Progenitor cell of endocrine pancreas (in vitro differentiated cells): ENCODE results near the gene SLC2A2. TPM values are rescaled to one million over a fixed set of nuclear protein-coding genes. Genes with fewer than 3 reads are reported as not detected.

ENCODE experiments used
- DNase-seq: peaks from one replicate; pipeline ENCODE4 v3.0.0; 2021; ENCODE audit warnings: low spot score; ENCODE audit not compliant: unreplicated experiment
- H3K27ac Mint-ChIP-seq: 2 replicates; pipeline ENCODE4 v1.8.0; 2021; ENCODE audit warnings: mild to moderate bottlenecking, moderate library complexity, mixed read lengths
- H3K27me3 Mint-ChIP-seq: 2 replicates; pipeline ENCODE4 v1.8.0; 2021; ENCODE audit warnings: mixed read lengths
- H3K36me3 Mint-ChIP-seq: 2 replicates; pipeline ENCODE4 v1.8.0; 2022; ENCODE audit warnings: mixed read lengths; ENCODE audit not compliant: insufficient read depth
- H3K4me1 Mint-ChIP-seq: 2 replicates; pipeline ENCODE4 v1.8.0; 2021; ENCODE audit warnings: low read depth, mixed read lengths
- H3K4me3 Mint-ChIP-seq: 2 replicates; pipeline ENCODE4 v1.8.0; 2021; ENCODE audit warnings: low read depth, mild to moderate bottlenecking, moderate library complexity, mixed read lengths
- H3K9me3 Mint-ChIP-seq: 2 replicates; pipeline ENCODE4 v1.8.0; 2021; ENCODE audit warnings: low read depth, mixed read lengths
- total RNA-seq: library from RNA; stranded (reverse); gene quantifications from 2 replicates; pipeline ENCODE4 v1.2.1, GENCODE V29; 2021
- TF ChIP-seq, protein P1 (sequence below): fragments of 200-600 bp; sonication (generic); IDR thresholded peaks from one replicate; pipeline ENCODE4 v1.5.0; 2021; ENCODE audit warnings: antibody characterized with exemption, mild to moderate bottlenecking; ENCODE audit not compliant: unreplicated experiment

The SLC2A2 gene
- total RNA-seq, 1 donor from 2014 or later, result 1.5 TPM

DNA sequence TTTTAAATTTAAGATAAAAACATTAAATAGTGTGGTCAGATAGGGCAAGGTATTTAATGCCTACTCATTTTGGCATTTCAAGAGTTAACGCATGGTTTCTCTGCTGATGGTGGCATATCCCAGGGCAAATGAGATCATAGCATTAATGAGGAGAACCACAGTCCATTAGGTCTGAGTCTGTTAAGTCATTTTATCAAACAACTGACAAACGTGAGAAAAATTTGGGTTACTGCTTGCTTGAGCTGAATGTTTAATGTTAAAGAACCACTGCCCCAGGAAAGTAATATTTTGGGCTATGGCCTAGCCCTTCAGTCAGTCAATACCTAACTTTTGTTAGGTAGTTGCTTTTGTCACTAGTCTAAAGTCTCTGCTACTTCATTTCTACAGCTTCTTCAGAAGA lies 37.9 kb upstream of the SLC2A2 start:
- no peak overlapping the region for H3K4me3 Mint-ChIP-seq
- no peaks in the 10 kb centered on the region for H3K9me3 Mint-ChIP-seq
- TF ChIP-seq, protein P1, sequence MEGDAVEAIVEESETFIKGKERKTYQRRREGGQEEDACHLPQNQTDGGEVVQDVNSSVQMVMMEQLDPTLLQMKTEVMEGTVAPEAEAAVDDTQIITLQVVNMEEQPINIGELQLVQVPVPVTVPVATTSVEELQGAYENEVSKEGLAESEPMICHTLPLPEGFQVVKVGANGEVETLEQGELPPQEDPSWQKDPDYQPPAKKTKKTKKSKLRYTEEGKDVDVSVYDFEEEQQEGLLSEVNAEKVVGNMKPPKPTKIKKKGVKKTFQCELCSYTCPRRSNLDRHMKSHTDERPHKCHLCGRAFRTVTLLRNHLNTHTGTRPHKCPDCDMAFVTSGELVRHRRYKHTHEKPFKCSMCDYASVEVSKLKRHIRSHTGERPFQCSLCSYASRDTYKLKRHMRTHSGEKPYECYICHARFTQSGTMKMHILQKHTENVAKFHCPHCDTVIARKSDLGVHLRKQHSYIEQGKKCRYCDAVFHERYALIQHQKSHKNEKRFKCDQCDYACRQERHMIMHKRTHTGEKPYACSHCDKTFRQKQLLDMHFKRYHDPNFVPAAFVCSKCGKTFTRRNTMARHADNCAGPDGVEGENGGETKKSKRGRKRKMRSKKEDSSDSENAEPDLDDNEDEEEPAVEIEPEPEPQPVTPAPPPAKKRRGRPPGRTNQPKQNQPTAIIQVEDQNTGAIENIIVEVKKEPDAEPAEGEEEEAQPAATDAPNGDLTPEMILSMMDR, result no peak
- no peak overlapping the region for H3K27ac Mint-ChIP-seq
- peaks cover 3% of the 10 kb centered on the region for H3K36me3 Mint-ChIP-seq
- no peaks in the 10 kb centered on the region for H3K4me1 Mint-ChIP-seq
- no peak for DNase-seq
- H3K27me3 Mint-ChIP-seq, result no peaks in the 10 kb centered on the region

DNA sequence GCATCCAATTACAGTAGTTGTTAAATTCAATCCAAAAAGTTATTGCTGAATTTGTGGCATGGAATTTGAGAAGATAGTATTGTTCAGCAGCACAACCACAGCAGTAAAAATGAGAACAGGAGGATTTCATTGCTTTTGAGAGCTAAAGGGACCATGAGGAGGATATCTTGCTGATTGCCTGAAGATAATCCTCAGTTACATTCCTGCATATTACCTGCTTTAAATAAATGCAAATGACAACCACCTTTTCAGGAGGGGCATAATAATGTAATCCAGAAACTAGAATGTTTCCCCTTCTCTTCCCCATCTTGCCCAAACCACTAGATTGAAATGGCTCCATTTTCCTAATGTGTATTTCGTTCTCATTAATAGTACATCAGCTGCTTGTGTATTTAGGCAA lies 35.2 kb upstream of the SLC2A2 start:
- Mint-ChIP-seq H3K36me3 (peaks cover 1% of the 10 kb centered on the region), H3K4me1 (no peaks in the 10 kb centered on the region), H3K27me3 (no peaks in the 10 kb centered on the region), H3K9me3 (no peaks in the 10 kb centered on the region), H3K27ac (no peak overlapping the region), H3K4me3 (no peak overlapping the region)
- DNase-seq, result no peak
- TF ChIP-seq, protein P1, result no peak

DNA sequence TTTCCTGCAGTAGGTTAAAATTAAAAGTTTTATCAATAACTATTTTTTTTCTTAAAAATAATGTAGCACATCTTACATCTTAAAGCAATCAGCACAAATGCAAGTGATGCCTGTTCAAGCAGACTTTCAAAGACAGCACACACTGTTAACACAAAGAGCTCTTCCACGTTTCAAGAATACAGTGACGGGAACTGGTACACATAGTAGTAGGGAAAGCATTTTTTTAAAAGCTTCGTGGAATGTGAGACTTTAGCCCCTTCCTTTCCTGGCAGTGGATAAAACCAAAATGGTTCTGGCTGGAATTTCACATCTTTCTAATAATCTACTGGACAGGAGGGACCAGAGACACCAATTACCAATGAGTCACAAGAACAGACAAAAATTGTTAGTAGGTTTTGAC lies 33.5 kb upstream of the SLC2A2 start:
- H3K4me3 Mint-ChIP-seq, result no peak overlapping the region
- TF ChIP-seq, protein P1, result no peak
- no peaks in the 10 kb centered on the region for H3K27me3 Mint-ChIP-seq
- peaks cover 1% of the 10 kb centered on the region for H3K36me3 Mint-ChIP-seq
- H3K9me3 Mint-ChIP-seq, result no peaks in the 10 kb centered on the region
- no peak for DNase-seq
- H3K27ac Mint-ChIP-seq, result no peak overlapping the region
- H3K4me1 Mint-ChIP-seq, result no peaks in the 10 kb centered on the region

DNA sequence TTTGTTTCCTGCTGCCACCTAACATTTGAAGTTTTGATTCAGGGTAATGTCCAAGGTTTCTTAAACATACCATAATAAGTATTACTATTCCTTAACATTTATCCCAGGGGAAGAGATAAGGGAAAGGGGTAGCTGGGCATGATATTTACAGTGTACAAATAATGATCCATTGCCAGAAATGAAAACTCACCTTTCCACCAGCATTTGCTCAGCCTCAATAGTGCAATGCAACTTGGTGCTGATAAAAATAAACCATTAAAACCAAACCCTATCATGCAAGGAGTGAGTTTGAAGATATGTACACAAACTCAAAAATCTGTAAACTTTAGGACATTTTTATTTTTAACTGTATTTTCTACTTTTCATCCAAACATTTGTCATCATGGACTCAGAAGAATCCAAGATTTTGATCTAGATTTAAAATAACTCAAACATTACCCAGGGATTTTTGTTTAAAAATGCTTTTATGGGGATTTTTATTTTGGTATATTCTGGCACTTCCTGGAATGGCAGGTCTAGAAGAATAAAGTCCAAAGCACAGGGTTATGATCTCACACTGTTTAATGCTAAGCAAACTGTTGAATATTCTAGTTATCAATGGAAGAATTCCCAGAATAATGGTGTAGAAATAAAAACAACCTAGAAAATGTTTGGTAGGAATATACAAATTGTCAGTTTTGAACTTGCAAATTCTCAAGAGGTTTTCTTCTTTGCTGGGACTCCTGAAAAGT lies 32.5 kb upstream of the SLC2A2 start:
- Mint-ChIP-seq H3K27ac (no peak overlapping the region), H3K36me3 (peaks cover 1% of the 10 kb centered on the region), H3K4me1 (no peaks in the 10 kb centered on the region), H3K9me3 (no peaks in the 10 kb centered on the region), H3K27me3 (no peaks in the 10 kb centered on the region), H3K4me3 (no peak overlapping the region)
- TF ChIP-seq, protein P1, result no peak
- no peak for DNase-seq

- TF ChIP-seq, protein P1, result no peak
- no peaks in the 10 kb centered on the region for H3K4me1 Mint-ChIP-seq
- H3K27me3 Mint-ChIP-seq, result no peaks in the 10 kb centered on the region
- no peaks in the 10 kb centered on the region for H3K36me3 Mint-ChIP-seq
- H3K9me3 Mint-ChIP-seq, result no peaks in the 10 kb centered on the region
- no peak for DNase-seq
- no peak overlapping the region for H3K27ac Mint-ChIP-seq
- H3K4me3 Mint-ChIP-seq, result no peak overlapping the region
These were observed 31.5 kb upstream of the SLC2A2 start for GRCh38 chr3:171058058-171058457.
